ENCODE results near the gene INA.

INA gene

GRCh38 chr10:103276251-103276895 lies 565 bp upstream of the INA start:
- peak in 1 of 2 experiments; percentile 32 for DNase-seq

- no peak for DNase-seq
Observed at GRCh38 chr10:103277713-103278536, 987 bp downstream of the INA start.

GRCh38 chr10:103278537-103278823 lies 1.5 kb downstream of the INA start:
- DNase-seq, result no peak

- no peak for DNase-seq
Observed at GRCh38 chr10:103278862-103279298, 1.9 kb downstream of the INA start.

- DNase-seq, result no peak
Observed at GRCh38 chr10:103280031-103280430, 3.1 kb downstream of the INA start.

- no peak for DNase-seq
Observed at GRCh38 chr10:103280506-103280905, 3.6 kb downstream of the INA start.

- DNase-seq, result peak; percentile 78 to 92
Observed at GRCh38 chr10:103281753-103282152, 4.8 kb downstream of the INA start.

- DNase-seq, result no peak
Observed at GRCh38 chr10:103282961-103283360, 6.0 kb downstream of the INA start.

GRCh38 chr10:103284170-103284569 lies 7.2 kb downstream of the INA start:
- DNase-seq, result no peak

GRCh38 chr10:103287992-103288391 lies 11.1 kb downstream of the INA start:
- no peak for DNase-seq

- no peak for DNase-seq
Observed at GRCh38 chr10:103291588-103291987, 14.7 kb downstream of the INA start.

GRCh38 chr10:103295374-103296015 lies 18.6 kb downstream of the INA start:
- no peak for DNase-seq

- DNase-seq, result no peak
Observed at GRCh38 chr10:103307594-103307993, 30.7 kb downstream of the INA start.

GRCh38 chr10:103310197-103310596 lies 33.3 kb downstream of the INA start:
- no peak for DNase-seq

- no peak for DNase-seq
Observed at GRCh38 chr10:103316087-103316486, 39.1 kb downstream of the INA start.

GRCh38 chr10:103327906-103328305 lies 51.0 kb downstream of the INA start:
- DNase-seq, result no peak

- peak in 1 of 2 experiments; percentile 3 for DNase-seq
Observed at GRCh38 chr10:103333934-103334520, 57.1 kb downstream of the INA start.

- no peak for DNase-seq
Observed at GRCh38 chr10:103334567-103334966, 57.6 kb downstream of the INA start.

- no peak for DNase-seq
Observed at GRCh38 chr10:103336370-103336769, 59.4 kb downstream of the INA start.

Measured in SHP77 (cell line).